K562 (cell line): ENCODE data around the gene GCH1. TPM values are rescaled to one million over a fixed set of nuclear protein-coding genes. Genes with fewer than 3 reads are reported as not detected.

Experiments used
- ATAC-seq: fragments of 200-7000 bp; cut with Tn5 transposase; 3 replicates; pipeline ENCODE4 v1.9.1; 2020; ENCODE audit warnings: moderate library complexity
- BruUV-seq: library from RNA; stranded (reverse); fragments of 400-500 nt; replicated peaks from 2 replicates; lab custom pipeline; 2021; lab: Mats Ljungman, UMichigan
- CTCF ChIA-PET: fragments of 300-600 bp; formaldehyde crosslinking; extraction: SDS; loops from one replicate; lab custom pipeline; 2021; ENCODE audit warnings: low intra/inter-chr PET ratio; lab: Yijun Ruan, JAX
- POLR2A ChIA-PET: fragments of 300-600, 350-650 bp; sonication (Branson Sonifier 250); formaldehyde crosslinking; extraction: SDS; loops from one replicate; lab custom pipeline; 2021; ENCODE audit warnings: antibody characterized with exemption, inconsistent platforms; lab: Yijun Ruan, JAX
- DNase-seq, 4 experiments: peaks; one replicate each; pipeline versions ENCODE4 v3.0.0 to v3.0.0-alpha.2; 2011 to 2018; ENCODE audit warnings: low spot score in 3 of 4, mixed read lengths in 3 of 4; ENCODE audit errors: extremely low read depth in 1 of 4
- FAIRE-seq: peaks from 2 replicates; lab custom pipeline; 2011; peaks lifted over from hg19 to GRCh38; lab: Jason Lieb, UNC
- H2AFZ ChIP-seq: 2 replicates; pipeline ENCODE4 v1.6.0; 2011; ENCODE audit warnings: low read depth, low read length, control low read depth, inconsistent platforms
- H3K27ac ChIP-seq: fragments of 200-600 bp; 3 replicates; pipeline ENCODE4 v1.8.0; 2011; ENCODE audit warnings: low read depth, mild to moderate bottlenecking, control low read depth, inconsistent platforms, low read length, moderate library complexity, mixed read lengths; ENCODE audit errors: extremely low read depth
- H3K27me3 ChIP-seq, 2 experiments: fragments of 300-600 bp in 1 of 2; 2 replicates in 1 of 2; 3 replicates in 1 of 2; pipeline versions ENCODE4 v1.6.0 to v1.8.0; 2011; ENCODE audit warnings: inconsistent platforms in 2 of 2, low read length in 2 of 2, mild to moderate bottlenecking in 1 of 2, mixed read lengths in 1 of 2, moderate library complexity in 1 of 2; ENCODE audit not compliant: control insufficient read depth in 2 of 2, insufficient read depth in 2 of 2
- H3K36me3 ChIP-seq: fragments of 300-600 bp; 3 replicates; pipeline ENCODE4 v1.8.0; 2011; ENCODE audit warnings: mild to moderate bottlenecking, low read length, inconsistent platforms; ENCODE audit not compliant: control insufficient read depth, insufficient read depth
- H3K4me1 ChIP-seq, 2 experiments: fragments of 200-600 bp in 1 of 2; replicated peaks in 1 of 2; 2 replicates in 1 of 2; 3 replicates in 1 of 2; pipeline versions ENCODE4 v1.5.1 to v1.8.0; 2011; ENCODE audit warnings: inconsistent platforms in 2 of 2, low read length in 2 of 2, mild to moderate bottlenecking in 1 of 2, mixed read lengths in 1 of 2, moderate library complexity in 1 of 2; ENCODE audit not compliant: control insufficient read depth in 2 of 2, insufficient read depth in 2 of 2
- H3K4me2 ChIP-seq: 2 replicates; pipeline ENCODE4 v1.6.1; 2011; ENCODE audit warnings: low read length, control low read depth, inconsistent platforms, mixed read lengths; ENCODE audit not compliant: insufficient read depth
- H3K4me3 ChIP-seq: fragments of 200-600 bp; sonication (generic), shearing (Covaris generic); 2 replicates; pipeline ENCODE4 v1.5.1; 2016; ENCODE audit warnings: control low read depth, inconsistent platforms
- H3K79me2 ChIP-seq: fragments of 200-600 bp; 3 replicates; pipeline ENCODE4 v1.8.0; 2011; ENCODE audit warnings: low read length, inconsistent platforms; ENCODE audit not compliant: control insufficient read depth, insufficient read depth
- H3K9ac ChIP-seq, 2 experiments: 2 replicates each; pipeline versions ENCODE4 v1.6.0 to v1.6.1; 2011; ENCODE audit warnings: low read depth in 2 of 2, low read length in 2 of 2, control low read depth in 1 of 2, inconsistent platforms in 1 of 2, mild to moderate bottlenecking in 1 of 2, mixed read lengths in 1 of 2; ENCODE audit not compliant: insufficient read depth in 1 of 2
- H3K9me1 ChIP-seq: one replicate; pipeline ENCODE4 v1.6.0; 2011; ENCODE audit warnings: inconsistent platforms, mild to moderate bottlenecking, low read length, moderate library complexity; ENCODE audit not compliant: control insufficient read depth, insufficient read depth
- H3K9me3 ChIP-seq: replicated peaks from 2 replicates; pipeline ENCODE4 v1.5.1; 2011; ENCODE audit warnings: low read depth, low read length, inconsistent platforms; ENCODE audit not compliant: control insufficient read depth, insufficient read depth
- H4K20me1 ChIP-seq: replicated peaks from 2 replicates; pipeline ENCODE4 v1.6.1; 2011; ENCODE audit warnings: low read length, inconsistent platforms, mixed read lengths; ENCODE audit not compliant: control insufficient read depth, insufficient read depth
- CTCF ChIP-seq, 3 experiments: IDR thresholded peaks in 2 of 3; conservative IDR thresholded peaks in 1 of 3; 2 replicates each; pipeline ENCODE4 v1.5.1; 2011 to 2012; ENCODE audit warnings: low read length in 3 of 3, mild to moderate bottlenecking in 3 of 3, control low read depth in 2 of 3, improper control_type of control experiment in 1 of 3, inconsistent platforms in 1 of 3, low read depth in 1 of 3, mixed read lengths in 1 of 3, moderate library complexity in 1 of 3; ENCODE audit not compliant: insufficient read depth in 2 of 3
- DPF2 ChIP-seq: fragments of 450-650 bp; IDR thresholded peaks from 2 replicates; pipeline ENCODE4 v1.6.1; 2016
- ETS1 ChIP-seq: conservative IDR thresholded peaks from 2 replicates; pipeline ENCODE4 v1.6.1; 2011; ENCODE audit warnings: low read depth, mild to moderate bottlenecking, low read length; ENCODE audit not compliant: control insufficient read depth
- ETS2 ChIP-seq: IDR thresholded peaks from 2 replicates; pipeline ENCODE4 v1.6.1; 2016; ENCODE audit warnings: borderline replicate concordance, missing genetic modification characterization, mild to moderate bottlenecking, moderate library complexity, missing compliant biosample characterization; ENCODE audit not compliant: poor library complexity, severe bottlenecking
- FOXA1 ChIP-seq: fragments of 450-650 bp; IDR thresholded peaks from 2 replicates; pipeline ENCODE4 v1.6.1; 2016; ENCODE audit warnings: mild to moderate bottlenecking, borderline replicate concordance
- HNRNPH1 ChIP-seq: fragments of 200-400 bp; formaldehyde crosslinking; optimal IDR thresholded peaks from 2 replicates; pipeline ENCODE3; 2017; ENCODE audit warnings: low read depth, mild to moderate bottlenecking, low read length, moderate library complexity
- HNRNPUL1 ChIP-seq: fragments of 200-400 bp; formaldehyde crosslinking; IDR thresholded peaks from 2 replicates; pipeline ENCODE4 v1.6.1; 2017; ENCODE audit warnings: low read length
- HSF4 ChIP-seq: fragments of 250-450 bp; sonication (Bioruptor Pico); IDR thresholded peaks from 2 replicates; pipeline ENCODE4 v2.1.2; 2022; ENCODE audit warnings: mild to moderate bottlenecking, moderate library complexity, borderline replicate concordance
- MTF1 ChIP-seq: fragments of 250-450 bp; sonication (Bioruptor Pico); IDR thresholded peaks from 2 replicates; pipeline ENCODE4 v1.9.0; 2021; ENCODE audit warnings: moderate library complexity, mild to moderate bottlenecking, inconsistent platforms, borderline replicate concordance
- MYBL2 ChIP-seq, 2 experiments: fragments of 450-650 bp in 1 of 2; sonication (generic) in 1 of 2; formaldehyde crosslinking in 1 of 2; IDR thresholded peaks; 2 replicates each; pipeline versions ENCODE4 v1.6.1 to v1.8.1; 2017 to 2022; ENCODE audit warnings: borderline replicate concordance in 1 of 2, inconsistent platforms in 1 of 2, low read depth in 1 of 2, mild to moderate bottlenecking in 1 of 2, missing genetic modification reagents in 1 of 2, moderate library complexity in 1 of 2
- RAD21 ChIP-seq, 2 experiments: fragments of 250-450 bp in 1 of 2; fragments of 450-650 bp in 1 of 2; sonication (Bioruptor Pico) in 1 of 2; formaldehyde crosslinking in 1 of 2; IDR thresholded peaks in 1 of 2; conservative IDR thresholded peaks in 1 of 2; 2 replicates each; pipeline versions ENCODE4 v1.4.0 to v1.8.0; 2020 to 2022; ENCODE audit warnings: mild to moderate bottlenecking in 2 of 2, moderate library complexity in 1 of 2
- RBM22 ChIP-seq: fragments of 200-400 bp; formaldehyde crosslinking; IDR thresholded peaks from 2 replicates; pipeline ENCODE4 v1.6.1; 2018; ENCODE audit warnings: low read length, low read depth; ENCODE audit not compliant: poor library complexity, severe bottlenecking
- SMARCA4 ChIP-seq: fragments of 450-650 bp; IDR thresholded peaks from 2 replicates; pipeline ENCODE4 v1.6.1; 2016
- ZNF253 ChIP-seq: fragments of 250-450 bp; sonication (Bioruptor Pico); conservative IDR thresholded peaks from 2 replicates; pipeline ENCODE4 v1.6.1; 2021; ENCODE audit warnings: mild to moderate bottlenecking
- WGBS: fragments of 100-300 bp; shearing (Covaris generic); methylation state at CpG from one replicate; pipeline ENCODE4 v1.1.6; 2016; ENCODE audit warnings: low coverage, mixed read lengths; ENCODE audit not compliant: insufficient coverage; ENCODE audit errors: missing lambda C conversion rate; 5-methylcytosine and 5-hydroxymethylcytosine counted together
- in situ Hi-C: fragments of 300-500 bp; cut with MboI; formaldehyde crosslinking; loops from 4 replicates; pipeline ENCODE4 v1.15.0; 2018; ENCODE audit warnings: inconsistent platforms, mixed read lengths
- intact Hi-C: fragments of 100-400 bp; cut with micrococcal nuclease; formaldehyde crosslinking; loops from 2 replicates; pipeline ENCODE4 v1.14.2; 2022
- polyA plus RNA-seq, 8 experiments: library from polyadenylated mRNA; depleted of rRNA in 4 of 8; stranded (reverse) in 5 of 8; unstranded in 3 of 8; fragments of >200 nt; fragmentation: Nextera tagmentation in 2 of 8; fragmentation: Illumina TruSeq in 1 of 8; extraction: Ambion mirVana in 2 of 8; extraction: Trizol in 1 of 8; gene quantifications; 2 replicates each; pipeline versions ENCODE4 v1.2.1 to v1.2.3, GENCODE V29; 2011 to 2014; ENCODE audit warnings: inconsistent platforms in 1 of 8, missing spikeins in 1 of 8
- total RNA-seq, 7 experiments: library from RNA; depleted of rRNA in 6 of 7; stranded (reverse); fragments of >200 nt in 6 of 7; fragmentation: Illumina TruSeq in 2 of 7; extraction: Trizol in 2 of 7; gene quantifications; 2 replicates each; pipeline versions ENCODE4 v1.2.1 to v1.2.3, GENCODE V29; 2011 to 2021; ENCODE audit warnings: low replicate concordance in 1 of 7
- TF ChIP-seq, protein P1 (sequence below): fragments of 450-650 bp; IDR thresholded peaks from 2 replicates; pipeline ENCODE4 v1.6.1; 2014; ENCODE audit warnings: low read depth, mild to moderate bottlenecking, moderate library complexity, borderline replicate concordance

Gene GCH1
- total and polyA plus RNA-seq, 9 of the 15 experiments (the other 6 are each of a cell fraction or from before 2014, with no cell fraction given), result 3.9 to 13.1 (median 6.5) TPM

GRCh38 chr14:54840798-54841197 is 61.8 kb downstream of the GCH1 start:
- Histone ChIP-seq H3K36me3 (no peaks in the 10 kb centered on the region), H3K4me2 (no peak overlapping the region), H3K9me3 (no peaks in the 10 kb centered on the region), H3K27me3 (no peaks in the 10 kb centered on the region), H3K79me2 (no peaks in the 10 kb centered on the region), H4K20me1 (no peaks in the 10 kb centered on the region), H3K4me3 (no peak overlapping the region), H3K9me1 (no peaks in the 10 kb centered on the region), H3K9ac (no peak overlapping the region), H2AFZ (no peak overlapping the region), H3K4me1 (no peaks in the 10 kb centered on the region; a peak in 1 of 5 replicates), H3K27ac (no peak overlapping the region)
- DNase-seq (no peak), FAIRE-seq (no peak), ATAC-seq (no peak)
- BruUV-seq, result no TSS peak
- WGBS, result 75% methylated on average over 1 of the region's 1 CpG
- in situ Hi-C loops (no loop called here), intact Hi-C loops (no loop called here)
- ChIA-PET CTCF (interaction anchor here (0.7 kb wide), 1 partner anchor 331 kb away, joined by 4 read pairs; the partner anchor contains the start of gene CGRRF1), POLR2A (no interaction called here)
- no peak for TF ChIP-seq HNRNPH1
- no peak for TF ChIP-seq FOXA1
- TF ChIP-seq, protein P1, sequence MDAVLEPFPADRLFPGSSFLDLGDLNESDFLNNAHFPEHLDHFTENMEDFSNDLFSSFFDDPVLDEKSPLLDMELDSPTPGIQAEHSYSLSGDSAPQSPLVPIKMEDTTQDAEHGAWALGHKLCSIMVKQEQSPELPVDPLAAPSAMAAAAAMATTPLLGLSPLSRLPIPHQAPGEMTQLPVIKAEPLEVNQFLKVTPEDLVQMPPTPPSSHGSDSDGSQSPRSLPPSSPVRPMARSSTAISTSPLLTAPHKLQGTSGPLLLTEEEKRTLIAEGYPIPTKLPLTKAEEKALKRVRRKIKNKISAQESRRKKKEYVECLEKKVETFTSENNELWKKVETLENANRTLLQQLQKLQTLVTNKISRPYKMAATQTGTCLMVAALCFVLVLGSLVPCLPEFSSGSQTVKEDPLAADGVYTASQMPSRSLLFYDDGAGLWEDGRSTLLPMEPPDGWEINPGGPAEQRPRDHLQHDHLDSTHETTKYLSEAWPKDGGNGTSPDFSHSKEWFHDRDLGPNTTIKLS, result no peak
- no peak for TF ChIP-seq ETS1
- TF ChIP-seq DPF2, result no peak
- TF ChIP-seq HNRNPUL1, result no peak
- peak in 2 of 3 experiments; percentile 4 to 34; a peak in 2 of 6 replicates for TF ChIP-seq CTCF (IDR thresholded peaks at IDR 0.05 in 2 of 3, conservative IDR thresholded peaks at IDR 0.05 in 1 of 3; ENCODE audit: insufficient read depth in 2 of 3, low read depth in 1 of 3, low read length in 3 of 3)
- no peak for TF ChIP-seq MTF1 (CRISPR knock-in tag)
- peak in 1 of 2 experiments; percentile 26; a peak in 1 of 4 replicates for TF ChIP-seq RAD21 (CRISPR knock-in tag; conservative IDR thresholded peaks at IDR 0.05 in 1 of 2, IDR thresholded peaks at IDR 0.05 in 1 of 2)
- TF ChIP-seq ZNF253 (CRISPR knock-in tag), result no peak
- no peak for TF ChIP-seq RBM22
- no peak for TF ChIP-seq MYBL2 (IDR thresholded peaks at IDR 0.05; ENCODE audit: low read depth)
- no peak for TF ChIP-seq MYBL2 (CRISPR knock-in tag; IDR thresholded peaks at IDR 0.05; ENCODE audit: borderline replicate concordance)
- no peak for TF ChIP-seq SMARCA4
- no peak for TF ChIP-seq ETS2 (tag)
- no peak for TF ChIP-seq HSF4
